ENCODE data around the gene SHE.

DNA sequence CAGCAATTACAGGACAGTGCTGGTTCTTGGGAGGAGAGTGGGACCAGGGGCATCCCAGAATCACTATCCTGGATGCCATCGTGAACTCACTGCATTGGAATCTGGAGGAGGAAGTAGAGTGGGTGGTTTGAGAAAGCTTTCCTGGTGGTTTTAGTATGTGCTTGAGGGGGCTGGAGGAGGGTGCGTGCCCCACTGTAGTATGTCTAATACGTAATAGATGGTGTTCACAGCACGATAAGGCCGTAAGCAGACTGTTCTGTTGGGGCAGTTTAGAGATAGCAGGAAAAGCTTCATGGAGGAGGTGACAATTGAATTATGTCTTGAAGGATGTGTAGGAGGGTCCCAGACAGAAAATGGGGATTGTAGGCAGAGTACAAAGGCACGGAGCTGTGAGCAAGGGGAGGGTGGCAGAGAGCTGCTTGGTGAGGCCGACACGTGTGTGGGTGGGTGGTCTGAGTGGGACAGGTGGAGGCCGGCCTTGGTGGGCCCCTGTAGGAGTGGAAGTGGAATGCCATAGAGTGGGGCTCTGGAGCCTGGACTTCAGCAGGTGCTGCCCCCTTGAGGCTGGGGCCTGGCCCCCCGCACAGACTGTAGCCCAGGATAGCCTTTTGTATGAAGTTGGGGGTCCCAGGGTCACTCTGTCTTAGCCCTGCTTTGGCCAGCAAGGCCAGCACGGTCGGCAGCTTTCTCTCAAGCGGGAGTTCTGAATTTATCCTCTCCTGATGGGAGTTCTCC, 60.0 kb downstream of the SHE start:
- TF ChIP-seq, protein P1, sequence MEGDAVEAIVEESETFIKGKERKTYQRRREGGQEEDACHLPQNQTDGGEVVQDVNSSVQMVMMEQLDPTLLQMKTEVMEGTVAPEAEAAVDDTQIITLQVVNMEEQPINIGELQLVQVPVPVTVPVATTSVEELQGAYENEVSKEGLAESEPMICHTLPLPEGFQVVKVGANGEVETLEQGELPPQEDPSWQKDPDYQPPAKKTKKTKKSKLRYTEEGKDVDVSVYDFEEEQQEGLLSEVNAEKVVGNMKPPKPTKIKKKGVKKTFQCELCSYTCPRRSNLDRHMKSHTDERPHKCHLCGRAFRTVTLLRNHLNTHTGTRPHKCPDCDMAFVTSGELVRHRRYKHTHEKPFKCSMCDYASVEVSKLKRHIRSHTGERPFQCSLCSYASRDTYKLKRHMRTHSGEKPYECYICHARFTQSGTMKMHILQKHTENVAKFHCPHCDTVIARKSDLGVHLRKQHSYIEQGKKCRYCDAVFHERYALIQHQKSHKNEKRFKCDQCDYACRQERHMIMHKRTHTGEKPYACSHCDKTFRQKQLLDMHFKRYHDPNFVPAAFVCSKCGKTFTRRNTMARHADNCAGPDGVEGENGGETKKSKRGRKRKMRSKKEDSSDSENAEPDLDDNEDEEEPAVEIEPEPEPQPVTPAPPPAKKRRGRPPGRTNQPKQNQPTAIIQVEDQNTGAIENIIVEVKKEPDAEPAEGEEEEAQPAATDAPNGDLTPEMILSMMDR (IDR thresholded peaks at IDR 0.05; ENCODE audit: poor library complexity, severe bottlenecking), result no peak
- TF ChIP-seq EP300 (conservative IDR thresholded peaks at IDR 0.05; ENCODE audit: poor library complexity, severe bottlenecking) (no peak), POLR2AphosphoS5 (IDR thresholded peaks at IDR 0.05) (no peak), SMC3 (conservative IDR thresholded peaks at IDR 0.05; ENCODE audit: poor library complexity) (no peak), EZH2 (IDR thresholded peaks at IDR 0.05; ENCODE audit: borderline replicate concordance, insufficient read depth, low read length, poor library complexity, severe bottlenecking) (no peak), MXI1 (conservative IDR thresholded peaks at IDR 0.05; ENCODE audit: poor library complexity, severe bottlenecking) (no peak), RAD21 (conservative IDR thresholded peaks at IDR 0.05) (no peak), TAF1 (IDR thresholded peaks at IDR 0.05; ENCODE audit: low read depth) (no peak)
- TF ChIP-seq, protein P2, sequence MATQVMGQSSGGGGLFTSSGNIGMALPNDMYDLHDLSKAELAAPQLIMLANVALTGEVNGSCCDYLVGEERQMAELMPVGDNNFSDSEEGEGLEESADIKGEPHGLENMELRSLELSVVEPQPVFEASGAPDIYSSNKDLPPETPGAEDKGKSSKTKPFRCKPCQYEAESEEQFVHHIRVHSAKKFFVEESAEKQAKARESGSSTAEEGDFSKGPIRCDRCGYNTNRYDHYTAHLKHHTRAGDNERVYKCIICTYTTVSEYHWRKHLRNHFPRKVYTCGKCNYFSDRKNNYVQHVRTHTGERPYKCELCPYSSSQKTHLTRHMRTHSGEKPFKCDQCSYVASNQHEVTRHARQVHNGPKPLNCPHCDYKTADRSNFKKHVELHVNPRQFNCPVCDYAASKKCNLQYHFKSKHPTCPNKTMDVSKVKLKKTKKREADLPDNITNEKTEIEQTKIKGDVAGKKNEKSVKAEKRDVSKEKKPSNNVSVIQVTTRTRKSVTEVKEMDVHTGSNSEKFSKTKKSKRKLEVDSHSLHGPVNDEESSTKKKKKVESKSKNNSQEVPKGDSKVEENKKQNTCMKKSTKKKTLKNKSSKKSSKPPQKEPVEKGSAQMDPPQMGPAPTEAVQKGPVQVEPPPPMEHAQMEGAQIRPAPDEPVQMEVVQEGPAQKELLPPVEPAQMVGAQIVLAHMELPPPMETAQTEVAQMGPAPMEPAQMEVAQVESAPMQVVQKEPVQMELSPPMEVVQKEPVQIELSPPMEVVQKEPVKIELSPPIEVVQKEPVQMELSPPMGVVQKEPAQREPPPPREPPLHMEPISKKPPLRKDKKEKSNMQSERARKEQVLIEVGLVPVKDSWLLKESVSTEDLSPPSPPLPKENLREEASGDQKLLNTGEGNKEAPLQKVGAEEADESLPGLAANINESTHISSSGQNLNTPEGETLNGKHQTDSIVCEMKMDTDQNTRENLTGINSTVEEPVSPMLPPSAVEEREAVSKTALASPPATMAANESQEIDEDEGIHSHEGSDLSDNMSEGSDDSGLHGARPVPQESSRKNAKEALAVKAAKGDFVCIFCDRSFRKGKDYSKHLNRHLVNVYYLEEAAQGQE (IDR thresholded peaks at IDR 0.05; ENCODE audit: borderline replicate concordance), result no peak
